Middle frontal gyrus (tissue), 1 donor: ENCODE results near the gene MYO7B.

Source experiments
- DNase-seq: peaks from one replicate; pipeline ENCODE4 v3.0.0-alpha.2; 2015; ENCODE audit warnings: low spot score; ENCODE audit errors: extremely low spot score

The MYO7B gene

GRCh38 chr2:127635380-127636237, 100.1 kb downstream of the MYO7B start:
- no peak for DNase-seq

- no peak for DNase-seq
Measured at GRCh38 chr2:127636248-127637235, 101.1 kb downstream of the MYO7B start.

- no peak for DNase-seq
Measured at GRCh38 chr2:127637236-127637630, 101.8 kb downstream of the MYO7B start.

DNA sequence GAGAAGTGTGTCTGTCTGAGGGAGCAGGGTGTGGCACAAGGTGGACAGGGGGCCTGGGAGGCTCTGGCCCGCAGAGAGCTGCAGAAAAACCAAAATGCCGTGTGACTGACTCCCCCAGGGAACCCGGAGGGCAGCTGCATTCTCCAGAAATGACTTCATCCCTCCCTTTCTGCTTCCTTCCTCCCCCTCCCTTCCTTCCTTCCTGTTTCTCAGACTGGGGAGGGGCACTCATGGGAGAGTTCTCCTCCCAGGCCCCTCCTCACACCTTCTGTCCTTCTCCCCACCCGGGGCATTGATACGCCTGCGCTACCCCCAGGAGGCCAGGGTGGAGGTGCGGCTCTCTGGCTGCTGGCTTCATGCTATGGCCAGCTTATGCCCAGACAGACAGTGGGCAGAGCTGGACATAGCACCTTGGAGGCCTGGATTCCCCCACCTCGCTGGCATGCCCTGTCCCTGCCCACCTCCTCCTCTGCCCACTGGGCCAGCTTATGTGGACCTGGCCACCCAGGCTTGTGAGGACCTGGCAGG, 102.3 kb downstream of the MYO7B start:
- DNase-seq = no peak

DNA sequence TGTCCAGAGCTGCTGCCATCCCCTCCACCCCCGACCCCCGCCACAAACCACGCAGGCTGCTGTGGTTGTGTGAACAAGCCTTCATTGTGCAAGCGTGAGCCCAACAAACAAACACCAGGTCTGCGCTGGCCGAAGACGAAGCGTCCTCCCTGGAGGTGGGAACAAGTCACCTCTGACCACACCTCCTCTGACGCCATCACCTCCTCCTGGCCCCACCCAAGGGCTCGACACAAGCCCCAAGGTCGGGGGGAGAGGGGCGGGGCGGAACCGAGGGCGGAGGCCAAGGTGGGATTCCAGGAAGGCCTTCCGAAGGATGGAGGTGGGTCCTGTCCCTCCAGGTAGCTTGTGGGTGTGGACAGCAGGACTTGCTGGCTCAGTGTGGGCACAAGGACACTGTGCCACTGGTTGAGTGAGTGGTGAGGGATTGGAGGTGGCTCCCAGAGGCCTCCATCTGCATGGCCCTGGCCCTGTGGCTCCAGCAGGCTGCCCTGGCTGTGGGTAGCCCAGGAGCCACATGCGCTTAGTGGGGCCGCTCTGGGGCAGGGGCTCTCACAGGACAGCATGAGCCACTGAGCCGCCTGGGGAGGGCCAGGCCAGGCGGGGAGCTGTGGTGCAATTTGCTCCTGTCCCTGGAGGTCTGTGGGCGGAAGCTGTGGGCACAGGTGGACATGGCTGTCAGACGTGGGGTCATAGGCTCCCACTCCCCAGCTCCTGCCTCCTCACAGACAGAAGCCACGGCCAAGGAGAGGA, 103.1 kb downstream of the MYO7B start:
- no peak for DNase-seq

DNA sequence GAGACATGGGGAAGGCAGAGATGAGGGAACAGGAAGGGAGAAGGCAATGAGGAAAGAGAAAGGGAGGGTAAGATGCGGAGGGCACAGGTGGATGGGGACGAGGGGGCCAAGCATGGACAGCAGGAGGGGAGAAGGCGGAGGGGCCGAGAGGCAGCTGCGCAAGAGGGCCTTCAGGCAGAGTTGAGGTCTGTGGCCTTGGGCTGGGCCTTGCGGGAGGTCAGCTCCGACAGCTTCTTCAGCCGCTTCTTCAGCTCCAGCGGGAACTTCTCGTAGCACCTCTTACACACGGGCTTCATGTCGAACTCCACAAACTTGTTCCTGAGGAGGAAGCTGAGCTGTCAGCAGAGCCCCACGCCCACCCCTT, 103.6 kb downstream of the MYO7B start:
- DNase-seq = no peak

DNA sequence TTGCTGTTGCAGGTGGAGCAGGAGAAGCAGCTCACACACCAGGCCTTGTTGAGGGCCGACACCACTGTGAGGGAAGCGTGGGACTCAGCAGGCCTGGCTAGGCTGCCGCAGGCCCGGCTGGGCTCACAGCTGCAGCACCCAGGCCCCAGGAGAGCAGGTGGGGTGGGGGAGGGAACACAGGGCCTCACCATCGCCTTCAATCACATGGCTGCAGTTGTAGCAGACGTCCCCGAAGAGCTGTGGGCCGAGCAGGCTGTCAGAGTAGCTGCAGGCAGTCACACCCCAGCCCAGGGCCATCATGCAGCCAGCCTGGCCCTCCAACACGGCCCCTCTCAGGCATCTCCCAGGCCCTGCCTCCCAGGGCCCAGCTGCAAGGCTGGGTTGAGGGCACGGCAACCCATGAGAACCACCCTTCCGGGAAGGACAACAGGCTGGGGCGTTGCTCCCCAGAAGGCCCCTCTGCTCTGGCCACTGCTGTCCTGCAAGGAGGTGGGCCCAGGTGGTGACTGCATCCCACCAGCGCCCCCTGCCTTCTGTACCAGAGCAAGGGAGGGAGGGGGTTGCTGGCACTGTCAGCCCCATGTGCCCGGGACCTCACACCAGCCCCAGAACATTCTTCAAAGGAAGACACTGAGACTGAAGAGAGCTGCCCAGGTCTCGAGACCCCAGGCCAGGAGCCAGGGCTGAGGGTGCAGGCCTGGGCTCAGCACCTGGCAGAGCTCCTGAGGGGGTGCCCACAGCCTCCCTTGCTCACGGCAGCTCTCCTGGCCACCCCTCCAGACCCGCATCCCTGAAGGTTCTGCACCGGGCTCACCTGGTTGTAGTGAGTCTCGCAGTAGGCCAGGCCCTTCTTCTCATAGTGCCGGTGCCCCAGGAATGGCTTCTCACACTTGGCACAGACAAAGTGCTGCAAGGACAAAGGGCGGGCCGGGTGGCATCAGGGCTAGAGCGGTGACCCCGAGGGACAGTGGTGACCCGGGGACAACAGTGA, 104.9 kb downstream of the MYO7B start:
- DNase-seq = no peak

DNA sequence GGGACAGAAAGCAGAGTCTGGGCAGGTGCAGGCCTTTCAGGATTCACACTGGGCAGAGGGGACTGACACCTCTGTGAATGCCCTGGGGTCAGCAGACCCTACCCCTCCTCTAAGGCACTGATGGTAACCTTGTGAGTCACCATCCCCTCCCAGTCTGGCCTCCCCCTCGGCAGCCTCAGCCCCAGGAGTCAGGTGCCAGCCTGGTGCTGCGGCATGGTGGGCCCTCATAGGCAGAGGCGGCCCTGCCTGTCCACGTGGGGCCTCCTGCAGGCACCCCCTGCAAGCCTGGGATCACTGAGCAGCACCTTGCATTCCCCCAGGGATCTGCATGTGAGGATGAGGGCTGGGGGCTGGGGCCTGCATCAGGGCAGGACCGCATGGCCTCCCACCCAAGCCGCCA, 105.7 kb downstream of the MYO7B start:
- DNase-seq = no peak

- DNase-seq = no peak
Measured at GRCh38 chr2:127641846-127642507, 106.5 kb downstream of the MYO7B start.

GRCh38 chr2:127642706-127643438, 107.4 kb downstream of the MYO7B start:
- DNase-seq = no peak

DNA sequence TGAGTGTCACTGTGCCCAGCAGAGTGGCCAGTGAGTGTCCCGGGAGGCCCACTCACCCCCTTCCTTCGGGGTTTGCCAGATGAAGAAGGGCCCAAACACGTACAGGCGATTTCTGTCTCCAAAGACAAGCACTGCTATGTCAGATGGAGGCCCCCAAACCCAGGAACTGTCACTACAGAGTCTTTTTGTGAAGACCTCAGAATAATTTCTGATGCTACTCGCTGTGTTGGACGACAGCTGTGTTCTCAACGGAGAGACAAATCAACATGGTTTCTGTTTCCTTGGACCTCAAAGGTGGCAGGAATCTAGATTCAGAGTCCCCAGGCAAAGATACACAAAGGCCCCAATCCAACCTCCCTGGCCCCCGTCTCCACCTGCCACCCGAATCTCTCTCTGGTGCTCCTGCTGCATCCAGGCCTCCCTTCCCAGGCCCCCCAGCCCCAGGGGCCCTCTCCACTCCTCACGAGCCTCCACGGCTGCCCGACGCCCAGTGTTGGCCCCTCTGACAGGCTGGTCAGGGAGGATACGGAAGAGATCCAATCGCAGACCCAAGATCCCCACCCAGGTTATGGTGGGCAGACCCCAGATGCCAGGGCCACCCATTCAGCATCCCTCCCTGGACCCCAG, 108.1 kb downstream of the MYO7B start:
- no peak for DNase-seq

DNA sequence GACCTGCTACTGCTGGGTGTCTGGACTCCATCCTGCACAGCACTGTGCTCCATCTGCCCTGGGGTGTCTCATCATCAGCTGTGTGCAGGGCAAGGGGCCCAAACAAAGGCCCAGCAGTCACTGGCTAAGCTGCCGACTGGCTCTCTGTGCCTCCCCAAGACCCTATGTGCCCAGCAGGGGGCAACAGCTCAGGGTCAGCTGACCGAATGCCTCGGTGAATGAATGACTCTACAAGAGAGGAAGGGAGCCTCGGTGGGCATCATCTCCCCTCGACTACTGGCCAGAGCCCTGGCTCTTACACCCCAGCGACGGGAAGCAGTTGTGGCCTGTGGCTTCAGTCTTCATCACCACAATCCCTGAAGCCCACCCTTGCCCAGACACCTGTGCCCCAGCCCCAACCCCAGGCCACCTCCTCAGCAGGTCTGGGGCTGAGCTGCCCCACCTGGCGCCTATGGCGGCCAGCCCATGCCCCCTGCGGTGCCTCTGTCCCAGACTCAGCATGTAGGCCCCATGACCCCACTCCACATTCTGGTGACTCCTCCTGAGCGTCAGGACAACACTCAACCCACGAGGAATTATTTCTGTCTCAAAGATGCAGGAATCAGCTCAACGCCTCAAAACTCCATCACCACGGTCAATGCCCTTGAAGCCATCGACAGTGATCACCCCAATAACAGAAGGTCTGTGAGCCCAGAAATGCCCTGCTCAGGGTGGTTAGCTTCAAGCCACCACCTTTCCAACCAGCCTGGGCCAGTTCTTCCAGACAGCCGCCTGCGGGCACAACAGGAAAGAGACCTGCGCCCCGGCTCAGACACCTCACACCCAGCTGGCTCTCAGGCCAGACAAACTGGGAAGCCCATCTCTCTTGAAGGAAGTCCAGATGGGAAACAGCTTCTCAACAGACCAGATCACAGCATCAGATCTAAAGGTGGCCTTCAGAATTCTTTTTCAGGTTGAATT, 108.9 kb downstream of the MYO7B start:
- no peak for DNase-seq

DNA sequence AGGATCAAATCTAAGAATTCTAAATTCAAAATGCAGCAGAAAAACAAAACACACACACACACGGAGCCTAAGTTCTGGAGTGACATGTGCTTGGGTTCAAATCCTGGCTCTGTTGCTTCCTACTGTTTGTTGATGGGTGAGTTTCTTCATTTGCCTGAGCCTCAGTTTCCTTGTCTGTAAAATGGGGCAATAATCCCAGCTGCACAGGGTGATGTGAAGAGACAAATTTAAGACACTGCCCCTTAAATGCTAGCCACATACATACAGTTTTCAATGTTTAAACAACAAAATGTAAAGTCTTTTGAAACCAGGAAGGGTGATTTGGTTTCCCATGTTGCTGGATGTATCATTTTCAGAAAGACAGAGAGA, 109.5 kb downstream of the MYO7B start:
- no peak for DNase-seq

DNA sequence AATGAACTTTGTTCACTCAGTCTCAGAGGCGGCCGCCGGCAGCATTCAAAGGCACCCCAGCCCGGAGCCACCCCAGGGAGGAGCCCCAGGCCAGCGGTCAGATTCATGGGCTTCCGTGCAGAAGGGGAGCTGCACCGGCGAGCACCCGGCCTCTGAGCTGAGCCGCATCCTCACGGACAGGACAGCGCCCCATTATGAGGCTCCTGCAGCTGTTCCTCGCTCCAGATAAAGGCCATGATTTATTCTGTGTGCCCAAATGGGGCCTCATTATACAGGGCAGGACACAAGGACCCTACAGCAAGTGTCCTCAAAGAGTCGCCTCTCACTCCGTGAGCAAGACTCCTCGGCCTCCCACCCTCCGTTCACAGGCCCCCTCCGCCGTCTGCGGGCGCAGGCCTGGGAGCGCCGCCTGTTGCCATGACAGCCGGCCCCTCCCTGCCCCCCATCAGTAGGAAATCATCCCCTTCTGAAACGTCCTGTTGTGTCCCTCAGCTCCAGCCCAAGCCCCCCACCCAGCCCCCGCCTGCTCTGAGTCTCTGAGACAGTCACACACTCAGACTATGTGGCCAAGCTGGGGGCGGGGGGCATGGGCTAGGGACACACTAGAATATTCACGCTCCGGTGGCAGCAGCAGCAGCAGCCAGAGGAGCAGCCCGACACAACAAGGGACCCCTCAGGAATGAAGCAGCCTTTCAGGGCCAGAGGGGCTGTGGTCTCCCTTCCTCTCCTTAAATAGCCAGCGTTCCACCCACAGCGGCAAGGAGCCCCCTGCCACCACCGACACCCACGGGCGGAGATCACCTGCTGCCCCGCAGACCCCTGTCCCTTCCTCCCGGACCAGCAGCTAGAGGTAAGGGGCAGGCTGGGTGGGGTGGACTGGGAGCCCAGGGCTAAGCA, 110.2 kb downstream of the MYO7B start, which contains the start of gene GPR17:
GPR17 (plus strand) TSS at position 759 of the 897 bp plus-strand sequence. CDS start 4,583 bp downstream, outside the sequence.
- no peak for DNase-seq

- no peak for DNase-seq
Measured at GRCh38 chr2:127646487-127647241, 111.2 kb downstream of the MYO7B start.
